HG02623 (cell line): ENCODE results near the gene MYMX.

Experiments used
- ATAC-seq: cut with Tn5 transposase; IDR thresholded peaks from one replicate; pipeline ENCODE4 v1.9.1; 2021; ENCODE audit warnings: moderate library complexity; ENCODE audit not compliant: unreplicated experiment

MYMX gene

GRCh38 chr6:44219053-44219814 is 2.5 kb downstream of the MYMX start:
- peak; percentile 38 for ATAC-seq

DNA sequence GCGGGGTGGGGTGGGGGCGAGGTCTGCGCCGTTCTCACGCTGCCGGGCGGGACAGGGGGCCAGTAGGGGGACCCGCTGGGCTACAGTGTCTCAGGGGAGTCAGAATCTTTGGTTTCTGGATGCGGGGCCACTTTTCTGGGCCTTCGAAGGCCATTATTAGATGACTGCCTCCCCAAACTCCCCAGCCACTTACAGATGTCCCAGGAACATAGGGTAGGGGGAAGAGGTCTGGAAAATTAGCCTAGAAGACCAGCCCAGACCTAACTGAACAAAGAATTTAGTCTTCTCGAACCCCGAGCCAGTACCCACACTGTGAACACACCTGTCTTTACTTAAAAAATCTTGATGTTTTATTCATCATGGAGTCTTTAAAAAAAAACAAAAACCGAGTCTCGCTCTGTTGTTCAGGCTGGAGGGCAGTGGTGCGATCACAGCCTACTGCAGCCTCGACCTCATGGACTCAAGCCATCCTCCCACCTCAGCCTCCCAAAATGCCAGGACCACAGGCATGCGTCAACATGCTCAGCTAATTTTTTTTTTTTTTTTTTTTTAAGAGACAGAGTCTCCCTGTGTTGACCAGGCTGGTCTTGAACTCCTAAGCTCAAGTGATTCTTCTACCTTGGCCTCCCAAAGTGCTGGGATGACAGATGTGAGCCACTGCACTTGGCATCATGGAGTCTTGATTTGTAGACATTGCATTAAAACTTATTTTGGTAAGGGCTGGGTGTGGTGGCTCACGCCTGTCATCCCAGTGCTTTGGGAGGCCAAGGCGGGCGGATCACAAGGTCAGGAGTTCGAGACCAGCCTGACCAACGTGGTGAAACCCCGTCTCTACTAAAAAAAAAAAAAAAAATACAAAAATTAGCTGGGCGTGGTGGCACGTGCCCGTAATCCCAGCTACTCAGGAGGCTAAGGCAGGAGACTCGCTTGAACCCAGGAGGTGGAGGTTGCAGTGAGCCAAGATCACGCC is 3.4 kb downstream of the MYMX start:
- no peak for ATAC-seq

GRCh38 chr6:44220913-44221290 is 4.2 kb downstream of the MYMX start:
- no peak for ATAC-seq

GRCh38 chr6:44221291-44221960 is 4.7 kb downstream of the MYMX start:
- ATAC-seq = no peak

- no peak for ATAC-seq
Observed at GRCh38 chr6:44221961-44222335, 5.2 kb downstream of the MYMX start.

- no peak for ATAC-seq
Observed at GRCh38 chr6:44222486-44223318, 6.0 kb downstream of the MYMX start.

DNA sequence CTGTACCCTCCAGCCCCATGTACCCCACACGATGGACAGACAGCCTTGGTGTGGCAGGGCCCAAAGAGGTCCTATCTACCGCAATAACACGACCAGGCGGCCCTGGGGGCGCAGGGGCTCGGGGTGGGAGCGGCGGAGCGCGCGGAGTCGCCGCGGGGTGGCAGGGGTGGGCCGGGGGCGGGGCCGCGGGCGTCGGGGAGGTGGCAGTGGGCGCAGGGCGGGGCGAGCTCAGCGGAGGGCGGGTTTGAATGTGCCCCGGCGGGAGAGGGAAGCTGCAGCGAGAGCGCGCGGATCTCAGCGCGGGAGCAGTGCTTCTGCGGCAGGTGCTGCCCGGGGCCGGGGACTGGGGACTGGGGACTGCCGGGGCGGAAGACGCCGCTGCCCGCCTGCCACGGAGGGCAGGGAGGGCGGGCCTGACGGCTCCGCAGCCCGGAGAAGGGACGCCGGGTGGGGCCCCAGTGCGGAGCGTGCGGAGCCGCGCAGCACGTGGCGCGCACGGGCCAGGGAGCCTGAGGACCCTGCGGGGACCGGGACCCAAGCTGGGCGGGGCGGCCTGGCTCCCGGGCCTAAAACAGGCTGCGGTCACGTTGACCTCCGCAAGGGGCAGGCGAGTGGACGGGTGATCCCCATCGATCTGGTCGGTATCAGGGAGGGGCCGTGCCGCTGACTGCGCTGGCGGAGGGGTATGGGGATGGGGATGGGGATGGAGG is 6.7 kb downstream of the MYMX start, which contains the start of gene SLC29A1:
SLC29A1 (plus strand) TSS at position 277 of the 710 bp plus-strand sequence. CDS start 3,719 bp downstream, outside the sequence.
- ATAC-seq = peak; percentile 42

DNA sequence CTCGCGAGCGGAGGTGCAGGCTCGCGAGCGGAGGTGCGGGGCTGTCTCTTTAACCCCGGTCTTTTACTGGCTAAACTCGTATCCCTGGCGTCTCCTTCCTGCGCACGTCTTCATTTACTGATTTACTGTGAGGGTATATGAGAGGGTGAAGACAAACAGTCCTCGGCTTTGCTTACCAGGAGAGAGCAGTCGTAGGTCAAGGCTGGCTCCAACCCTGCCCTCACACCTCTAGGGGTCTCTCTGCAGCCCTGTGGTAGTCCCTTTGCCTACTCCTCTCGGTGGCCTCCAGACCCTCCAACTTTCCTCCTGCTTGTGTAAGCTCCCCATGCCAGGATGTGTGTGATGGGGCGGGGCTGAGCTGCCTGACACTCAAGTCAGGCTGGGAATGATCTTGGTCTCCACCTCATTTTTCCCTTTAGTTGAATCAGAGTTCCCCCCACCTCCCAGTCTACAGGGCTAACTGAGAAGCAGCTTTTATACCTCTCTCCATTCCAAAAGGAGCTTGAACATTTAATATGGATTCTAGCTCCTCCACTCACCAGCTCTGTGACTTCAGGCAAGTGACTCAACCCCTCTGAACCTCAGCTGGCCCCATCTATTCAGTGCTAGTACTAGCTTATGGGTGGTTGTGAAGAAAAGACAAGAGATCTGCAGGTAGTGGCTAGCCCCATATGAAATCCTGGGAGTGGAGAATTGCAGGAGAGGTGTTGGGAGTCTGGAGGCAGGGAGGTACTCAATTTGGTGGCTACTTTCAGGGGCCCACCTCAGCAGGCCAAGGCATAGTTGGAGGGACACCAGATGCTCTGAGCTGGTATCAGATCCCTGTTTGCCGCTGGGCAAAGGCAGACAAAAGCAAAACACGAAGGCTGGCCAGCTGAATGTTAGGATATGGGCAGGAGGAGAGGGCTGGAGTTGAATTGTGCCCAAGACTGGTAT is 7.6 kb downstream of the MYMX start:
- ATAC-seq = no peak

GRCh38 chr6:44224965-44225305 is 8.2 kb downstream of the MYMX start:
- ATAC-seq = no peak

GRCh38 chr6:44225579-44226325 is 9.0 kb downstream of the MYMX start:
- ATAC-seq = no peak

DNA sequence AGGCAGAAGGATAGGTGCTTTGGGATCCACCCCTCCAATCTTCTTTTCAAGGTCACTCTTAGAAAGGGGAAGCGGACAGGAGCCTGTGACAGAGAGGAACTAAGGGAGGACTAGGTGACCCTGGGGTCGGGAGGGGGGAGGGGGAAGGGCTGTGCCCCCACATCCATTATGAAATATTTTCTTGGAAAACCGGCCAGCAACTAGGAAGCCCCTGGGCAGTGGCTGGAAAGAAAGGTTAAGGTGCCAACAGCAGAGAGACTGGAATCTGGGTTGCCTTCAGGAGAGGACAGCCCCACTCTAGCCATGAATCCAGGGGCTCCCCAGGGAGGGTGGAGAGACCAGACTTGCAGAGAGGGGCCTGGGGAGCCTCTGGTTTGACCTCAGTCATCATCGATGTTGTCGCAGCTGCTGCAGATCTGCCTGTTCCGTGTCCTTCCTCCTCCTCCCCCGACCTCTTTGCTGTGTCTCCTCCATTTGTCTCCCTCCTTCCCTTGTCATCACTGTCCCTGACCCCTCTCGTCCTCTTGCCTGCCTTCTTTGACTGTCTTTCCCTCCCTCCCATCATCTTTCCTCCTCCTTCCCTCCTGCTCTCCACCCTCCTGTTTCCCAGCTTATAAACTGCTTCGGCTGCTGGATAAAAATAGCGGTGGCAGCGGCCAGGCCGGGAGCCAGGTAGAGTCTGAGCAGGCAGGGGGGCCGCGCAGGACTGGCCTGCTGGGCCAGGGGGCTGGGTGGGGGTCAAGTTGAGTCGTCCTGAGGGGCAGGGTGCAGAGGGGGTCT is 9.8 kb downstream of the MYMX start:
- ATAC-seq = no peak

GRCh38 chr6:44227148-44227793 is 10.5 kb downstream of the MYMX start:
- ATAC-seq = no peak

DNA sequence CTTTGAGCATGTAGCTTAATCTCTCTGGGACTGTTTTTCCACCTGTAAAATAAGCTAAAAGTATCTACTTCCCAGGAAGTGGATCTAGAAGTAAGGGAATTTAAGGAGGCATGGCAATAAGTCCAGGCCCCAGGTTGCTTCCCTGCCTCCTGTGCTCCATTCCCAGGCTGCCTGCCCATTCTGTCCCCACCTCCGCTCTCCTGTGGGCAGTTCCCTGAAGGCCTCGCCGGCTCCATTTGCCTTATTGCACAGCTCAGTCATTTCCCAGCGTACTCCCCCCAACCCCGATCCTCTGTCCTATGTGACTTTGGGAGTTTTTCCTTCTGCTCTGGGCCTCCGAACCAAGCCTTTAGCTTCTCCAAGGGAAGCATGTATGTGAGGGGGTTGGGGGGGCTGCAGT is 11.3 kb downstream of the MYMX start:
- no peak for ATAC-seq

GRCh38 chr6:44228433-44228832 is 11.7 kb downstream of the MYMX start:
- no peak for ATAC-seq

- no peak for ATAC-seq
Observed at GRCh38 chr6:44228836-44229235, 12.1 kb downstream of the MYMX start.

- ATAC-seq = no peak
Observed at GRCh38 chr6:44229376-44230033, 12.8 kb downstream of the MYMX start.
